HG02610 (cell line): Measurements from ENCODE around the gene CHN1.
A peak's percentile ranks its signal among the peaks of the same experiment; 100 is the strongest.

Experiments used
- ATAC-seq: cut with Tn5 transposase; IDR thresholded peaks from one replicate; pipeline ENCODE4 v1.9.1; 2021; ENCODE audit warnings: mild to moderate bottlenecking, moderate library complexity; ENCODE audit not compliant: unreplicated experiment

The CHN1 gene, protein sequence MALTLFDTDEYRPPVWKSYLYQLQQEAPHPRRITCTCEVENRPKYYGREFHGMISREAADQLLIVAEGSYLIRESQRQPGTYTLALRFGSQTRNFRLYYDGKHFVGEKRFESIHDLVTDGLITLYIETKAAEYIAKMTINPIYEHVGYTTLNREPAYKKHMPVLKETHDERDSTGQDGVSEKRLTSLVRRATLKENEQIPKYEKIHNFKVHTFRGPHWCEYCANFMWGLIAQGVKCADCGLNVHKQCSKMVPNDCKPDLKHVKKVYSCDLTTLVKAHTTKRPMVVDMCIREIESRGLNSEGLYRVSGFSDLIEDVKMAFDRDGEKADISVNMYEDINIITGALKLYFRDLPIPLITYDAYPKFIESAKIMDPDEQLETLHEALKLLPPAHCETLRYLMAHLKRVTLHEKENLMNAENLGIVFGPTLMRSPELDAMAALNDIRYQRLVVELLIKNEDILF

DNA sequence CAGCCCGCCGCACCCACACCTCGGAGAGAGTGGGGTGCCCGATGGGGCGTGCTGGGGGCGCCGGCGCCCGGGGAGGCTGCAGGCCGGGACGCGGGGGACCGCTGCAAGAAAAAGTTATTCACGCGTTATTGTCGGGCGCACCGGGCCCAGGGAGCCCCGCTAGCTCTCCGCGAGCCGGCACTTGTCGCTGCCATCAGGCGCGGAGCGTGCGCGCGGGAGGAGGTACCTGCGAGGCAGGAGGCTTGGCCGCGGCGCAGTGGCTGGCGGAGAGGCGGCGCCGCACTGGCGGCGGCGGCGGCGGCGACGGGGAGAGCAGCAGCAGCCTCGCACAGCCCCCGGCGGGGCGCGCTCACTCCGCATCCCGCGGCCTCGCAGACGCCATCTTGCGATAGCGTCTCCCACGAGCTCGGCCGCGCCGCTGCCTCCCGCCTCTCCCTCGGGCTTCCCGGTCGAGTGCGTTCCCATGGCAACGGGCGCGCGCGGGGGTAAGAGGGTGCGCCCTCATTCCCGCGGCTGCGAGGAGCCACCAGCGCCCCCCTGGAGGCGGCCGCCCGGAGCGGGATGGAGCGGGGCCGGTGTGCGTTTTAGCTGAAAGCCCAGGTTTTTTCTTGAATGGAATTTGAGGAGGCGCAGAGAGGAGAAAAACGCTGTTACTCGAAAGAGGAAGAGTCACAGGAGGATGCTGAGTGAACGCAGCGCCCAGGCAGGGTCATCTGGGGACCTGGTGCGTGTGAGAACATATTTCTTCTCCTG is at the start of gene CHN1:
Gene CHN1, minus strand, starts transcription at position 402 of the 753 bp plus-strand sequence. CDS start 469 bp downstream, outside the sequence.
- ATAC-seq, result peak; percentile 73

DNA sequence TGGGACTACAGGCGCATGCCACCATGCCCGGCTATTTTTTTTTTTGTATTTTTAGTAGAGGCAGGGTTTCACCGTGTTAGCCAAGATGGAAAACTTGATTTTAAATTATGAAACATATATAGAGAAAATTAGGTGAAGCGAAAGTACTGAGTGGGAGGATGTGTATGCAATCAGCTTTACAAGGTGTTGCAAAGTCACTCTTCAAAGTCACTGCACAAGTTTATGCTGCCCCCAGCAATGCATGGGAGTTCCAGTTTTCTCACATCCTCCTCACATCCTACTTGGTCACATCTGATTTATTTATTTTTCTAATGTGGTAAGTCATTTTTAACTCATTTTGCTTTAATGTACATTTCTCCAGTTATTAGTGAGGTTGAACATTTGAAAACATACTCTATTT is 49.2 kb upstream of the CHN1 start:
- ATAC-seq, result no peak

DNA sequence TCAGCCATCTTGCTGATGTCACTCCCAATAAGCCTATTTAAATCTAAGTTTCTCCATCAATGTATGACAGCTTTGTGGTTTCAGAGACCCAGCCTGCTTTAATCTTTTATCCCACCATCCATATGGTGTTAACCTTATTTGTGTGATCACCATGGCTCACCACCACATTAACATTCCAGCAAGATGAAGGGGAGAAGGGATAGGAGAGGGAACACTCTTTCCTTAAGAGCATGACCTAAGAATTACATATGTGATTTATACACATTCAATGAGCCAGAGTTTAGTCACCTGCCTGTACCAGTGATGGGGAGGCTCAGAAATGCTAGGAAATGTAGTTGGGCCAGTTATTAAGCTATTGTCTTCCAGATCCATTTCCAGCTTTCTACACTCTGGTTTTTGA is 44.5 kb upstream of the CHN1 start:
- no peak for ATAC-seq

DNA sequence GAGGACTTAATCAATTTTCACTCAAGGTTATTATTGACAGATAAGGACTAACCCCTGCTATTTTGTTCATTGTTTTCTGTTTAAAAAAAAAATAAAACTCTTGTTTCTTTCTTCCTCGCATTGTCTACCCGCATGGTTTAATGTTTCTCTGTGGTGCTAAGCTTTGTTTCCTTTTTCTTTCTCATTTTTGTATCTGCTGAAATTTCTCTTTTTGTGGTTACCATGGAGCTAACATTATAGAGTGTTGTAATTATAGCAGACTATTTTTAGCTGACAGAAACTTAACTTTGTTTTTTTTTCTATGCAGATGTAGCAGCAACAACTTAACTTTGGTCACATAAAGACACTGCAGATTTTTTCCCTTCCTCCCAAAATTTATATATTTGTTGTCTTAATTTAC is 43.1 kb upstream of the CHN1 start:
- no peak for ATAC-seq

DNA sequence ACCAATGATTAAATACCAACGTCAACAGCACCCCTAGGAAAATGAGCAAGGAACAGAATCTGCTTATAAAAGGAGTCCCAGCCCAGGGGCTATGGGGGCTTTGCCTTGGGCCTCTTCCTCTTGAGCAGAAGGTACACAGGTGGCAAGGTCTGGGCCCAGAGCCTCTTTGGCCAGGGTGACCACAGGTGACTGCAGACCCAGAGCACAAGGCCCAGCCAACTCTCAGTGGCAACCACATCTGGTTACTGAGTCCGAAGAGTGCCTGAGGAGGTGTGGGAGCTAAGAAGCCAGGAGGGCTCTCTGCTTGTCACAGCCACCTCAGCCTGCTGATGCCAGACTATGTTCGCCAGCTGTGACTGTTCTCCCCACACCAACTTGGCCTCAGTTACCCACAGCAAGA is 34.3 kb upstream of the CHN1 start:
- no peak for ATAC-seq

DNA sequence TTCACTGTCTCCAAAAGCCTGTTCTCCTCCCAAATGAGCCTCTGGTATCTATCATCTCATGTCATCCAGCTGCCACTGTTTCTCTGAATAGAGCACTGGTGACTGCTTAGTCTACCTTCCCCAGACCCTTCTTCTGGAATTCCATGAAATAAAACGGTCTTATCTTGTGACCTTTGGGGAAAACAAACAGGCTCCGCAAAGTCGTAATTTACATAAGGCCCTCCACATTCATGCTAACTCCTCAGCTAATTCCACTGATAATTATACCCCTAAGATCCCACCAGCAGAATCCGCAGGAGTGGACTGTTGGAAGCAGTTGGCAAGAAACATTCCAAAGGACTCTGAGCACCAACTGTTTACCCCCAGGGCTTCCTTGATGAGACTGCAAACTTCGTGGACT is 33.9 kb upstream of the CHN1 start:
- ATAC-seq, result no peak

DNA sequence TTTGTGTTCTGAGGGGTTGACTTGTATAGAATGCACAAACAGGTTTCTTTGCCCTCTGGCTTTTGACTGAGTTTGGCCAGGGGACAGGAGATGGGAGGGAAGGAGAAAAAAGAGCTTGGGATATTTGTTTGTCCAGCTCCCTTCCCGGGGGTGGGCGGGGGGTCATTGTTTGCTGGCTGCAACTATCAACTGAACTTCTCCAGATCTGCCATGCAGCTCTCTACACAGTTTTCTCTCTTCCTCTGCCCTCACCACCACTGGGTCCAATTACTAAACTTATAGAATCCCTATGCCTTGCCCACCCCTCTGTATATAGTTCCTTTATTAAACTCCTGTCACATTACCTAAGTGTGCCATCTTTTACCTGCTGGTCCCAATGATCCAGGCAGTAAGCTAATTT is 32.8 kb upstream of the CHN1 start:
- no peak for ATAC-seq

DNA sequence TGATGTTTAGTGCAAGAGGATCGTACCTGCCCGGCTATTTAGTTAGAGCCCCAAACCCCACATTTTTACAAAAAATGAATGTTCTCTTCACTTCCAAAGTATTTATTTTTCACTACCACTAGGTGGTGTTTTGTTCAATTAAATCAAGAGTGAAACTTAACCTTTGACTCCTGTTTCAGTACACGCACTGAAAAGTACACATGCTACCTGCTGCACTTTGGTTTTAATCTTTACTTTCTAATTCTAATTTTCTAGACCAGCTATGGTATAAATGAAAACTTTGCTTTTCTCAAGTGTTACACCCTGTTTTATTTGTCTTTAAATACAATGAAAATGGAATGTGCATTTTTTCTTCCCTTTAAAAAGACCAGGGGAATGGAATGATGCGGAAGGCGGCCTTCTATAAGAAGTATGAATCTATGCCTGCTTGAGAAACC is 31.4 kb upstream of the CHN1 start:
- ATAC-seq, result no peak

DNA sequence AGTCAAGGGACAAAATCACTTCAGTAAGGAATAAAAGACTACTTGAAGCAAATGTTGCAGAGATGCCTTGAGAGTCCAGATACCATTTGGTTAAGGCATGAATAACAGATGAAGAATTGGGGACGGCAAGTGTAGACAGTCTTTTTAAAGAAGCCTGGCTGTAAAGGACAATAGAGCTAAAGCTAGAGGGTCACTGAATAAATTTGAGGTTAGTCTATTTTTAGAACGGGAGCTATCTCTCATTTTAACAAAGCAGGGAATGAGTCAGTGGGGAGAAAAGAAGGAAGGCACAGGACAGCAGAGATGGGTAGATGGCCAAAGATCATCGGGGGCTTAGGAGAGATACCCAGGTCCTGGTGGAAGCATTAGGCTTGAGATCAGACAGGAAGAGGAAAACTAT is 30.6 kb upstream of the CHN1 start:
- ATAC-seq, result no peak

DNA sequence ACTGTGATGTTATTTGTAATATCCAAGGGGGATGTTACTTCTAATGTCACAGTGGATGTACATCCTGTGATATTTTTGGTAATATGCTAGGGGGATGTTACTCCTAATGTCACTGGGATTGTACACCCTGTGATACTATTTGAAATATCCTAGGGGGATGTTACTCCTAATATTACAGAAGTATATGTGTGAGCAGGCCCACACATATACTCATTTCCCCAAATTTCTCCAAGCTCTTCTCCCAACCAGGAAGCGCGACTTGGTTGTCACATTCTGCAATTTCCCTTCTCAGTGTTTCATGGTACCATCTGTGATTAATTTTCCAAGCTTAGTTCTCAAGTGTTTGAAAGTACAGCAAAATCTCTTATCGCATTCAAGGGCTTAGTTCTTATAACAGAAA is 29.5 kb upstream of the CHN1 start:
- ATAC-seq, result no peak

DNA sequence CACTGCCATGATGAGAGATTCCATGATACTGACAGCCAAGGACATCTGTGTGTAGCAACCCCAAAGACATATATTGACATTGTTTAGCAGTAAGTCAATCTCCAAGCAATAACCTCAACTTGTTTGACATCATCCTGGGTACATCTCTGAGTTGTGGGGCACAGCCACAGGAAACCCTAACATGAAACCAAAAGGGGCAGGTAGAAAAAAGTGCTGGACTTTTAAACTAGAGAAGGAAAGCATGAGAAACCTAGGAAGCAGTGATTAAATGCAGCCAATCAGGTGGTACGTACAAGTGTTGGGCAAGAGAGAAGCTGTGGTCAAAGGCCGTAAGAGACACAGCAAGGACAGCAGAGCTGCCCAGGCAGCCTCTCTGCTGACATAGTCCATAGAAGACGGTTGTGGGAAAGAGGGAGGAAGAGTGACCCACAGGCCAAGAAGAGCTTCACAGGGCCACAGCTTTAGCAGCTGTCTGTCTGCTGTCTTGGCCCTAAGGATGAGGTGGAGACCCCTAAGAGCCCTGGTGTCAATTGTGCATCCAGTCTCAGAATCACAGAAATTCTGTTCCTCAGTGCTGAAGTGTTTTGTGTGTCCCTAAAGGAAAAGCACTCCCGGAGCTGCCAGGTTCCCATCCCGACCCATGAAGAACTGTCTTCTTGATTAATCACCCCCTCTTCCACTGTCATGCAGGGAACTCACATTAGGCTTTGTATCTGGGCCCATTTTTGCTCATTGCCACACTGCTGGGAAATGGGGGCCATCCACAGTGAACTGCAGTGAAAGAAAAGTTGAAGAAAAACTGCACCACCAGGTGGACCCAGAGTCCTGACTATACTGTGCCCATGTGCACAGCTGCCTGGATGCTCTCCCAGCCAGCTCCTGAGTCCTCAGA is 25.4 kb upstream of the CHN1 start:
- no peak for ATAC-seq

DNA sequence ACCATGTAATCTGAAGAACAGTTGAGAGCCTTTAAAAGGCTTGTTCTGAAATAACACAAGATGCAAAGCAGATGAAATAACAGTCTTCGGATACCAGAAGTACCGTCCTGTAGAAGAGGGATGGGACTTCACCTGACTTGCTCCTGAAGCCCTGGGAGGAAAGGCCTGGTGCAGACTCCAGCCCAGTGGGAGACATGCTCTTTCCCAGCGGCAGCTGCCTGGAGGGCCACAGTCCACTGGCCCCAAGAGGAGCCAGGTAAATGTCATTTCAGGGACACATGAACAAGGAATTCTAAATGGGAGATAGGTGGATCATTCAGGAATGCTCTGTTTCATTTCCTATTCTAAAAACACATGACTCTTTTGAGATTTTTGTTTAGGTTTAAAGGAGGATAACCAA is 22.6 kb upstream of the CHN1 start:
- ATAC-seq, result no peak

DNA sequence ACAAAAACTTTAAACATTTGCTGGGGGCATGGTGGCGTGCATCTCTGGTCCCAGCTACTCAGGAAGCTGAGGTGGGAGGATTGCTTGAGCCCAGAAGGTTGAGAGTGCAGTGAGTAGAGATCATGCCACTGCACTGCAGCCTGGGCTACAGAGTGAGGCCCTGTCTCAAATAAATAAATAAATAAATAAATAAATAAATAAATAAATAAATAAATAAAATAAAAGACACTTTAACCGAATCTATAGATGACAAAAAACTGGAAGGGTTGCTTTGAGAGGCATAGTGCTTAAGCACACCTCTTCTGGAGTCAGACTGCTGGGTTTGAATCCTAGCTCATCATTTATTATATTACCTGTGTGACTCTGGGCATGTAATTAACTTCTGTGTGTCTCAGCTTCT is 21.2 kb upstream of the CHN1 start:
- ATAC-seq, result no peak

DNA sequence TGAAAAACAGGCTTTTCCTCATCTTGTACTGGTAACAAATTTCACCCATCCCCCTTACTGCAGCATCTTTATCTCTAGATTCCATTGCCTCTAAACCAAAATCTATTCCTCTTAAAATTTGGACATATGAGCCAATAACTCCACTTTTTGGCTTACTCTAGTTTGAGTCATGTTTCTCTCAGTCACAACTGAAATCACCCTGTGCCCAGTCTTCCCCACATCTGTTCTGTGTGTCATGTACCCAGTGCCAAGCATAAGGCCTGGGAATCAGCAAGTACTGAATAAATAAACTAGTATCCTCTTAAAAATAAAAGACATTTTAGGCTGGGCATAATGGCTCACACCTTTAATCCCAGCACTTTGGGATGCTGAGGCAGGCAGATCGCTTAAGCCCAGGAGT is 20.8 kb upstream of the CHN1 start:
- ATAC-seq, result no peak

DNA sequence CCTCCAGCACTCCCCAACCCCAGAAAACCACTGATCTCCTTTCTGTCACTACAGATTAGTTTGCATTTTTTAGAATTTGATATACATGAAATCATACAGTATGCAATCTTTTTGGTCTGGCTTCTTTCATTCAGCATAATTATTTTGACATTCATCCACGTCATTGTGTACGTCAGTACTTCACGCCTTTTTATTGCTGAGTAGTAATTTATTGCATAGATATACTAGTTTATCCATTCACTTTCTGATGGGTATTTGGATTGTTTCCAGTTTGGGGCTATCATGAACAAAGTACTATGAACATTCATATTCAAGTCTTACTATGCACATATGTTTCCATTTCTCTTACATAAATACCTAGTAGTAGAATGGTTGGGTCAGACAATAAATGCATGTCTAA is 20.1 kb upstream of the CHN1 start:
- ATAC-seq, result no peak

DNA sequence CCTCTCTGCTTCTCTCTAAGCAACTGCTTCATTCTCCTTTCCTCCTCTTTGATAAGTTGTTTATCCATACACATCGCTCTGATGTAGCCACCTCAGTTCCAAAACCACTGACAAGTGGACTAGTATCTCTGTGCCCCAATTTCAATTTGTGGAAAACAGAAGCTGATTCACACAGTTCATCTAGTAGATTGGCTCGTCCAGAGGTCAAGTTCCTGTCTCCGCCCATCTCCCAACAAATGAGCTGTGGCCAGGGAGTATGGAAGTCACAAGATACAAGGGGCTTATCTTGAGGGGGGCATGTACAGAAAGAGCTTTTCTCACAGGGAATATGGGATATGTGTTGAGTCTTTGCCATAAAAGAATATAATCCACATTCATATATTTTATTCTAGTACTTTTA is 17.7 kb upstream of the CHN1 start:
- ATAC-seq, result no peak

DNA sequence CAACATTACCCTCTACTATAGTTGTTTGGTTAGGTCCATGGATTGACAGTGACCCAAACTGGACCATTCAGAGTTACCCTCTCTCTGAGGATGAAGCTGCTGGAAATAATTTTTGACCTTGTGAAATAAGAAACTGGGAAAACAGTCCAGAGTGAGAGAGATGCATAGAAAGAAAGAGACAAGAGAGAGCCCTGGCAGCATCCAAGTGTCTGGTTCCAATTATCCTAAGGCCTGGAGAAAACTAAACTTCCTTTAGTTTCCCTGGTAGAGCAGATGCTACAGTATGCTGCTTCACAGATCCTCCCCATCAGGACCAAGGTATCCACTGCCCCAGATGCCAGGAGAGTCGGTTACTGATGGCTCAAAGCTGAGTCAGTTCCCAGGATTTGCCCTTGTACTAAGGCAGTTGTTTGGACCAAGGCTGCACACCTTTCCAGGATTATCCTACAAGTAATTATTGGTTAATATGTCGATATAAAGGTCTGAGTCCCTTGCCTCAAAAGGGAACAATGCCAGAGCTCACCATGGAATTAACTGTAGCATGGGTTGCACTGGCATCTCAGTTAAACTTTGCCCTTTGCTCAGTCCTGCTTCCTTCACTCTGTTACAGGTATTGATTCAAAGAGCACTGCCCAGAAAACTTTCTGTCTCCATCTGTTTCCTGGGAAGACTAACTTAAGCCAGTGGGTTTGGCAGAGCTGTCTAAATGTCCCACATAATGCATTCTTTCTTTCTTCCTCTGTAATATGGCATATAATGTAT is 14.6 kb upstream of the CHN1 start:
- no peak for ATAC-seq

DNA sequence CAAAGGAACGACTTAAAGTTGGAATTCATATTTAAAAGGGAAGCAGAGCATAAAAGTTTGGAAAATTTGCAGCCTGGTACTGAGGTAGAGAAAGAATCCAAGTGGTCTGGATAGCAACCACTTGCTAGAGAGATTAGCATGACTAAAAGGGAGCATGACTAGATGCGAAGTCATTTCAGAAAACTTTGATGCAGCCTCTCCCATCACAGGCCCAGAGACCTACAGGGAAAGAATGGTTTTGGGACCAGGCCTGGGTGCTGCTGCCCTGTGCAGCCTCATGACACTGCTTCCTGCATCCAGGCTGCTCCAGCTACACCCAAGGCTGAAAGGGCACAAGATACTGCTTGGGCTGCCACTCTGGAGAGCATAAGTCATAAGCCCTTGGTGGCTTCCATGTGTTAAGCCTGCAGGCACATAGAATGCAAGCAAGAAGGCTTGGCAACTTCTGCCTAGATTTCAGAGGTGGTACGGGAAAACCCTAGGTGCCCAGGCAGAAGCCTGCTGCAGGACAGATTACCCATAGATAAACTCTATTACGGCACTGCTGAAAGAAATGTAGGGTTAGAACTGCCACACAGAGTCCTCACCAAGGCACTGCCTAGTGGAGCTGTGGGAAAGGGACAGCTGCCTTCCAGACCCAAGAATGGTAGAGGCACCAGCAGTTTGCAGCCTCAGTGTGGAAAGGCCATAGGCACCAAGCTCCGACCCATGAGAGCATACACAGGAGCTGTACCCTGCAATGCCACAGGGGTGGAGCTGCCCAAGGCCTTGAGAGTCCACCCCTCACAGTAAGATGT is 12.6 kb upstream of the CHN1 start:
- no peak for ATAC-seq

DNA sequence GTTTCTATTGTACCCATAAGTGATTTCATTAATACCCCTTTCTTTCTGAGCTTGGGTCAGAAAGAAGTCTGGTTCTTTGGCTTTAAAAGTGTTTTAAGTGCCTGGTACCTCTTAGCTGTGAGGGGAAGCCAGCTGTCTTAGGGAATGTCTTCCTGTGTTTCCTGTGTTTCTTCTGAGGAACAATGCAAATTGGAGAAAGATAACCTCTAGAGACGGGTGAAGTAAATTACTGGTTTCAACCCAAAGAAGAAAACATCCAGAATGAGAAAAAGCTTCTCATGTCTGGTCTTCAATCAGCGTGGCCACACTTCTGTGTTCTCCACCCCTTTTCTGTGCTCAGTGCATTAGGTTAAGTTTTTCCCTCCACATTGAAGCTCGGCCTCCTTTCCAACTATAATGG is 10.2 kb upstream of the CHN1 start:
- no peak for ATAC-seq

DNA sequence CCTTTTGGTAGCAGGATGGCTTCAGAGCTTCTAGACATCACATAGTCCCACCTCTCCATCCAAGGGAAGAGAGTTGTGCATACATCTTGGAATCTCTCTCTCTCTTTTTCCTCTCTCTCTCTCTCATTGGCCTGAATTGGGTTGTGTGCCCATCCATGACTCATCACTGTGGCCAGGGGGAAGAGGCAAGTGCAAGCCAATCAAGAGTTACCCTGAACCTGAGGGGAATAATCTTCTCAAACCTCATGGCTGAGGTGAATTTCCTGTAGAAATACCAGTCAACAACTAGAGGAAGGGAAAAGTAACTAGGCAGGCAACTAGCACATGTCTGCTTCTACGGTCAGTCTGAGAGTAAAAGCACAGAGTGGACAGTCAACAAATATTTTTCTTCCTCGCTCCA is 7.3 kb upstream of the CHN1 start:
- no peak for ATAC-seq
